Inferior parietal cortex (tissue), 1 donor: ENCODE measurements around the gene SPRR5.

Experiments
- DNase-seq: peaks from one replicate; pipeline ENCODE4 v3.0.0-alpha.2; 2016; ENCODE audit errors: extremely low spot score

The SPRR5 gene

DNA sequence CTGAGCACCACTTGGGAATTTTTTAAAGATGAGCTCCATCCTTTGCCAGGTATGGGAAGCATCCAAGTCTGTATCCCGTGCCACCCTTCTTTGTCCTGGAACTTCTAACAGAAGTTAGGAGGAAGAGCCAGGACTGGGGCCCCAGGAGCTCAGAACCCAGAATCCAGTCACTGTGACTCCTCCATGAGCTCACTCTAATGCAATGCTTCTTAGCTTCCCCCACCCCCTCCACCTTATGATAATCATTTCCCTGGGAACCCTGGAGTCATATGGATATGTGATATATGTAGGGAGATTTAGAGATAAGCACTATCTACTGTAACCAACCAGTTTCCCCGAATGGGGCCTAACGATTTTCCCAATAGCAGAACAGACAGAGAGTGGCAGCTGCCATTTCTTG, 758 bp upstream of the SPRR5 start:
- no peak for DNase-seq

DNA sequence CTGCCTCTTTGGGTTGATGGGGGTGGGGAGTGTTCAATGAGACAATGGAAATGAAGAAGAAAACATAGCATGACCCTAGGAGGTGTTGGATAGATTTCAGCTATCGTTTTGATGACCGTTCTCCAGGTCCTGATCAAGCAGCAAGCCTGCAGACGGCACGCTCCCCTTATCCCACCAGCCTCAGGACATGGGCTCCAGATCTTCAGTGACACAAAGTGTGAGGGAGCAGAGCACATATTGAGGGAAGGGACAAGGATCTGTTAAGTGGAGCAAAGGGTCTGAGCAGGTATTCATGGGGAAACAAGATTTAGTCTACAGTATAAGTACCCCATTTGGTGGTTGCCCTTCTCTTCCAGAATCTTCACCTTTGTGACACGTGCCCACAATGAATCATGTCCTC, 4.7 kb downstream of the SPRR5 start:
- DNase-seq: no peak

DNA sequence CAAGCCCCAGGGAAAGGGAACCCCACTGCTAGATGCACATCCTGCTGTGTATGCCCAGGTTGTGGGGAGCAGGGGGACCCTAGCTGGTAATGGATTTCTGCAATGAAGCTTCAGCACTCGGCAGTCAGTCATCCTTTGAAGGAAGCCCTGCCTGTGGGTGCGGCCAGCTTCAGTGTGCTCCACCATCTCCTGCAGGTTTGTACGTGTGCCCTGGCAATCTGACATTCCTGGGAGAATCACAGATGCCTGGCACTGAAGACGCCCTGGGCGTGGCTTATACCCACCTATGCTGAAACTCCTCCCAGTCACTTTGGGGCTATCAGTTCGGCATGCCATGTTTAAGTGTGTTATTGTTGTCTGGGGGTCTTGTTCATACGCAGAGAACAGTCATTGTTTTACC, 6.8 kb downstream of the SPRR5 start:
- DNase-seq: no peak

DNA sequence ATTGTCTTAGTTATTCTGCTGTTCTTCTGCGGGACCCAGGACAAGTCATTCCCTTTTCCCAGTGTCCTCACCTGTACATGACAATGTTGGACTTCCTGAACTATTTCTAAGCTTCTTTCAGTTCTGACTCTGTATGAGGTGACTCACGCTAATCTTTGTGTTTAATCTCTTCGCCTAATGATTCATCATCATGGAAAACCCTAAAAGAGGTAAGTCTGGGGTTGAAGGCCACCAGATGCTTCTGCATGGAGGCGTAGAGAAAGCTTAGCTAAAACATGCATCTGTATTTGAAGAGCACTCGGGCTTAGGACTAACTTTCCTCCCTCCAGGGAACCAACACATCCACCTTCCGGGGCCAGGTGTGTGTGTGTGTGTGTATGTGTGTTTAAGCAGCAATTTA, 7.4 kb downstream of the SPRR5 start:
- no peak for DNase-seq

DNA sequence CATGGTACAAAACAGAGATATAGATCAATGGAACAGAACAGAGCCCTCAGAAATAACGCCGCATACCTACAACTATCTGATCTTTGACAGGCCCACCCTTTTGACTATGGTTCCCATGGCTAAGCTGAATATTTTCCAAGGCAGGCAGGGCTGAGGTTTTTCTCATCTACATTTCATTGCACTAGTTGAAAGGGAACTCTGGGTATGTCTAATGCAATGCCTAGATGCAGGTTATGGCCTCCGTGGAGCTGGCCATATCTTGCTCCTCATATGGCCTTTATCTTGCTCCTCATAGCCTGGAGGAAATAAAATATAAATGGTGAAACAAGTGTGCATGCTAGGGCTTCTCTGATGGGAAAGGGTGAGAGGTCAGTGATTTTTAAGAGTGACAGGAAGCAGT, 10.6 kb downstream of the SPRR5 start:
- no peak for DNase-seq

DNA sequence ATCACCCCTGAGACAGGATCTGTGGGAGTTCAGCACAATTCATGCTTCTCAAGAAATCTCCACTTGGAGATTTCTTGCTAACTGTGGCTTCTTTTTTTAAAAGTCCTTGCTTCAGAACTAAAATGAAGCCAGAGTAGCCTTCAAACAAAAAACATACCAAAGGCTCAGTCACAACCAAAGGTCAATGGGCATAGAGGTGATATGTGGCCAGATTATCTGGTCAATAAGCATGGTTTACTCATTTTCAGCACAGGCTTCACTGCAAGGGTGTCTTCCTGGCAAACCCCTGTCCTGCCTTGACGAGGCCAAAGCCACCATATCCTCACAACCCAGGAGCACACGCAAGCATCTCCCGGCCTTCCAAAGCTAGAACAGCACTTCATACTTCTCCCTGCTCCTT, 12.3 kb downstream of the SPRR5 start:
- no peak for DNase-seq

DNA sequence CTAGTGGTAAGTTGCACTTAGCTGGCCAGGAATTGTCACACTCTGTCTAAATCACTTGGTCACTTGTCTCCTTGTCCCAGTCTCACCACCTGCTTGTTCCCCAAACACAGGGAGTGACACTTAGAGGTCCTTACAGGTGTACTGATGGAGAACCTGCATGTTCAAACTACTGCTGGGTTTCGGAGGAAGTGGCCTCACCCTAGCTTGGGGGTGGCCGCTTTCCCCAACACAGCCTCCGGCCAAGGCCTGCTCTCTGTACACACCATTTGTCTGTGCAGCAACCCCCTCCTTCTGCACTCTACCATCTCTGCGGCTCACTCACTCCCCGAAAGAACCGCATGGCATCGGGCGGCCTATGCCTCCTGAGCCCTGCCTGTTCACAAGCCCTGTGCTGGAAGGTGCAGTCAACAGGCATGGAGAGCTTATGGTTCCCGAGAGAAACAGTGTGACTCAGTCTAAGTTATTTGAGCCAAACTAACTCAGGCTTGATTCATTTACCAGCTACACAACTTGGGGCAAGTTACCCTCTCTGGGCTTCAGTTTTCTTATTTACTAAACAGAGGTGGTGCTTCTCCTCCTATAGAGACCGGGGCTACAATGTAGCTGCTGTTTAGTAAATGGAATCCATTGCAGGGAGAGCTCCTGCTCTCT, 12.9 kb downstream of the SPRR5 start:
- no peak for DNase-seq

DNA sequence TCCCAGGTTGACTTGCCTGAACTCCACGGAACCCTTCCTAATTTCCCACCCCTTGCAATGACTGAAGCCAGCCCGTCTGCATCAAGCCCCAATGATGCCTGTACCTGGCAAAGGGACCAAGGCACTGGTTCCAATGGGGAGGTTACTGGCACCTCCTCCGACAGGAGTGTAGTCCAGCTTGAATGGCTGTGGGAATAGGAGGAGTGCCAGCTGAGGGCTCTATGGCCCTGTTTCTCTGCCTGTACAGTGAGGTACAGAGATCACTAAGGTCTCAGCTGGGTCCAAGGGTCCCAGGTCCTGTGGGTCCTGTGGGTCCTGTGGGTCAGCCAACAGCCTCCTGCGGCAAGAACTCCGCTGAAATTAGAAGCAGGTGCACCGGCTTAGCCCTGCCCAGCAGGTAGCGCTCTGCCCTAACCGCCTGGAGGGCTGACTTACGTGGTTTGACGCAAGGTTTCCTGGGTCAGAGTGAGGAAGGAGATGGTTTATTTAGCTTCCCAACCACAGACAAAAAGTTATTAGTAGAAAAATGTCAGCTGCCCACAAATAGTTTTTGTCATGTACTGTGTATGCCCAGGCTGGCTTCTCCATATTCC, 13.5 kb downstream of the SPRR5 start:
- no peak for DNase-seq

DNA sequence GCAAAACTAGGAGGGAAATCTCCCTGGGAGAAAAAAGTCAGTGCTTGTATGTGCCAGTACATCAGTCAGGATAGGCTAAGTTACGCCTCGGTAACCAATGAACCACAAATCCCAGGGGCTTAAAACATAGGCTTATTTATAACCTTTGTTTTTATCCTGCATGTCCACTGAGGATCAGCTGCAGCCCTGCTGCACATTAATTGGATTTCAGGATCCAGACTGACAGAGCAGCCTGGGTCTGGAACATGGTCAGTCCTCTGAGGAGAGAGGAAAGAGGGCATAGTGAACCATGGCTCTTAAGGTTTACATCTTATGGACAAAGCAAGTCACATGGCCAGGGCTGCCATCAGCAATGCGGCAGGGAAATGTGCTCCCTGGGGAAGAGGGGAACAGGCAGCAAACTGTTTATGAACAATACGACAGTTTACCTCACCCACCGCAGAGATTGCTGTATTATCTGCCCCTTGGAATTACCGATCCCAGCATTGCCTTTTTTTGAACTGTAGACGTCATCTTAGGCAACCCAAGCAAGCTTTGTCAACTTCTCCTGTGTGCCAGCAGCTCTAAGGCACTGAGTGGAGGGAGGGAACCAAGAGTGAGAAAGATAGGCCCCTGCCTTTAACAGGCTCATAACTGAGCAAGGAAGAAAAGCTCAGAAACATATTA, 14.4 kb downstream of the SPRR5 start:
- DNase-seq: no peak

DNA sequence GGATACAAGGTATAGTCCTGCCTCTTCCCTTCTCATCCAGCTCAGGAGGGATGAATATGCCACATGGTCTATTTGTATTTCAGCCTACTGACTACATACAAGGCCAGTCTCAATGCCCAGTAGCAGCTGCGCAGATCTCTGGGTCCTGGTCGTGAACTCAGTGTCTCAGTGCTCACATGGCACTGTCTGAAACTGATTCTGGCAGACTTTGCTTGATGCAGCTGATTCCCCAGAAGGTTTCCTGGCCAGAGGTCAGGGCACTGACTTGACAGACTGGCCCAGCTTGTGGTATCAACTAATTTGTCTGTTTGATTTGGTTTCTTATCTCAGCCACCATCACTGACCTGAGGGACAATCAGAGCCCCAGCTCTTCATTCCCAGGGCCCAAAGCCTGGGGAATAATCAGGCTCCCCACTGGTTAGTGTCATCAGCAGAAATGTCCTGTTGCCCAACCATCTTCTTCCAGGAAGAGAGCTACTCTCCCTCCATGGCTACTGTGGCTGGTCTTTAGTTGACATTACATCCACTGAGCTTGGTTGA, 15.9 kb downstream of the SPRR5 start:
- DNase-seq: no peak

DNA sequence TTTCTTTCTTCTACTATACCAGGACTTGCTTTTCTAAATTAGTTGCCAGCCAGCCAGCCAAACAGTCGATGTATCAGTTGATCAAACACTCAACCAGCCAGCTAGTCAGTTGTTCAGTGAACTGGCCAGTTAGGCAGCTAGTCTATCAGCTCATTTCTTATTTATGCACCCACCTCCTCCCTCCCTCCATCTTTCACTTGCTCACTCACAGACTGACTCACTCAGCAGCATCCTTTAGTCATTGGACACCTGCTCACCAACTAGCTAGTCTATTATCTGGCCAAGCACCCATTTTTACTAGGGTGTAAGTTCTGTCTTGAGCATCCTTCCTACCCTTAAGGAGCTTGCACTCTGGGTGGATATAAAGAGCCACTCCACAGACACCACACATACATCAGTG, 17.5 kb downstream of the SPRR5 start:
- DNase-seq: no peak

DNA sequence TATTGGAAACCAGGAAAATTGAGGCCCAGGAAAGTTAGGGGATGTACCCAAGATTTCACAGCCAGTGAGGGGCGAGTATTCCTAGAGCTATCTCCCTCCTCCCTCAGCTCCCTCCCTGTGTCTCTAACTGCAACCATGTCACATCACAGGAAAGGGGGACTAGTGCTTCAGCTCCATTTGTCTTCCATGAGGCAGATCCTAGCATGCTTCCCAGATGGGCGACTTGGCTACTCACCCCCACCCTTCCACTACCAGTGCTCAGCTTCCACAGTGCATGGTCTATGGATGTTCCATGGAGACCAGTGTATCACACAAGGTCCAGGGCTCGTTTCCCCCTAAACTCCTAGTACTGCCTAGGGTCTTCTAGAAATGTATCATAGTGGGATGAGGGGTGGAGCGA, 18.8 kb downstream of the SPRR5 start:
- no peak for DNase-seq

DNA sequence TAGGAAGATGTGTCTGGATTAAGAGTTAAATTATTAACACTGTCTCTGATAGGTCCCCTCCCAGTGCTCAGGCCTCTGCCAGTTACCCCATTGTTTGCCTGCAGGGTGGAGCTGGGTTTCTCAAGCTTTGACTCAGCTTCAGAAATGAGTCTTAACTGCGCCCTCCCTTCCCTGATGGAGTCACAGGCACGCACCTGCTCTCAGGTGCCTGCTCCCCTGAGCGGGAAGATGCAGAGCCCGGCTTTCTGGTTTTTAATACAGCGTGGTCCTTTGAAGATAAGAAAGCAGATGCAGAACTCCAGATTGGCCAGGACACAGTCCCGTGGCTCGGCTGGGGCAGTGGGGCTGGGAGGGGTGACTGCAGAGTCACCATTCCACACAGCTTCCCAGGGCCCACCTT, 20.2 kb downstream of the SPRR5 start:
- DNase-seq: no peak

DNA sequence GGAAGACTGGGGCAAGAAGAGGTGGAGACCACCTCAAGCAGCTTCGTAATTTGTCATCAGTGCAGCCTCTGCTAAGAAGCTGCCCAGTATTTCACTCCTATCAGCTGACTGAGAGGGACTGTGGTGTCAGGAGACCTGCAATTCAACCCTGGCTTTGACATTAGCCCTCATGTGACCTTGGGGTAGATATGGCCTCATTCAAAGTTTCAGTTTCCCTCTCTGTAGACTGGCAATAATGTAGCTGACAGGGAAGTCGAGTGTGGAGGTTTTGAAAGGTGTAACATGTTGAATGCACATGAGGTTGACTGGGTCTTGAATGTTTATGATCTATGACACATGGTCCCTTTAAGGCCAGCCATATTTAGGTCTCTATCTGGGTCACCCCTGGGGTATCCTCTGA, 21.2 kb downstream of the SPRR5 start:
- no peak for DNase-seq

DNA sequence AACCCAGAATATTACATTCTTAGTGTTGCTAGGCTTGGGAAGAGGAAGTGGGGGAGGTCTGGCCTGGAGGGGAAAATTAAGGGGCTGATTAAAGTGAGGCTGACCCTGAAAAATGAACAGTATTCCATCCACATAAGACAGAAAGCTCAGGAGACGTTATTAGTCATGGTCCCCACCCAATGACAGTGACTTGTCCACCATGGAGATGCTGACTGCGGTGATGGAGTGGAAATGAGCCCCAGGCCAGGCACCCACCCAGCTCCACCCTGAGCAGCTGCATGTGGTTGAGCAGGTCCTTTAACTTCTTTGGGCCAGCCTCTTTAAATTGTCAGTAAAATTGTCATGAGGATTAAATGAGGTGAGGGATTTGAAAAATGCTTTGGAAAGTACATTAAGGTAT, 22.0 kb downstream of the SPRR5 start:
- DNase-seq: no peak

DNA sequence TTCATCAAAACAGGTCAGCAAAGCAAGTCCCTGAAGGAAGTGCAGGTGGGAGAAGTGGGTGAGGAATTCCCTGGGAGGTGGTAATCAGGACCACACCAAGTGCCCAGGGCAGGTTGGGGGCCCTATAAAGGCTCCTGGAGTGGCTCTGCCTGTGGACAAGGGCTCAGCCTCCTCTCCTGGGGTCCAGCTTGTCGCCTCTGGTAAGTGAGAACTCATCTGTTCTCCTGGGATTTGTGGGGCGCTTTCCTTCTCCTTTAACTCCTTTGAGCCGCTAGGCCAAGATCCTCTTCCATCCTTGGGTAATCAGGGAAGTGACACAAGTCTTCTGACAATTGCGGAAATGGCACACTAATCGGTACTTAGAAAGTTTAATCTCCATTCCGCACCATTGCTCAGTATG, 23.5 kb downstream of the SPRR5 start, which contains the start of gene SPRR4:
Gene SPRR4 (plus strand): TSS at position 154 of the 400 bp plus-strand sequence. CDS start 1,243 bp downstream, outside the sequence.
- no peak for DNase-seq

DNA sequence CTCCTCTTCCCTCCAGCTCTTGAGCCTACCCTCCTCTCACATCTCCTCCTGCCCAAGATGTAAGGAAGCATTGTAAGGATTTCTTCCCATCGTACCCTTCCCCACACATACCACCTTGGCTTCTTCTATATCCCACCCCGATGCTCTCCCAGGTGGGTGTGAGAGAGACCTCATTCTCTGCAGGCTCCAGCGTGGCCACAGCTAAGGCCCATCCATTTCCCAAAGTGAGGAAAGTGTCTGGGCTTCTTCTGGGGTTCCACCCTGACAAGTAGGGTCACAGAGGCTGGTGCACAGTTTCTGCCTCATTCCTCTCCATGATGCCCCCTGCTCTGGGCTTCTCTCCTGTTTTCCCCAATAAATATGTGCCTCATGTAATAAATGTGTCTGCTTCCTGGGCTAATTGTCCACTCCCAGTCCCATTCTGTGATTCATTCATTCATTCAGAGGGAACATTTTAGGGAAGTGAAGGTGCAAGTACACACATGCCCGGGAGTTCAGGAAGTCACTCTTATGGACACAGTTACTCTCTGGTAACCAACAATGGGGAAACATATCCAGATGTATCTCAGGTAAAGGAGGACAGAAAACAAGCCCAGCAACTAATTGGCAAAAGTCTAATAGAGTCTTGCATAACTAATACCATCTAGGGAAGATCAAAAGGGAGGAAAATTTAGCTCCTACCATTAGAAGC, 25.3 kb downstream of the SPRR5 start:
- no peak for DNase-seq

DNA sequence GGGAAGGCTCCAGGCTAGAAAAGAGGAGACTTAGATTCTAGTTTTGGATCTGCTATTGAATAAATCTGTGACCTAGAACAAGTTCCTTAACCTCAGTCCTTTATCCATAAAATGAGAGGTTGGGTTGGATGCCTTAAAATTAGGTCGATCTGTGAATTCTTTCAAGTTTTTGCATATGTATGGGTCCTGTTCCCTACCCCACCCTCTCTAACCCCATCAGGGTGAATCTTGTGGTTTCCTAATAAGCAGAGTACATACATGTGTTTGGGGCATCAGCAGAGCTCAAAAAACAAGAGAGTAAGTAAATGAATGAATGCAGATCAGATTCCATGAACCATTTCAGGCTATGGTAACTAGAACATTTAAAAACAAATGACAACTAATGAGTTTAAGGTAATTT, 29.7 kb downstream of the SPRR5 start:
- no peak for DNase-seq

DNA sequence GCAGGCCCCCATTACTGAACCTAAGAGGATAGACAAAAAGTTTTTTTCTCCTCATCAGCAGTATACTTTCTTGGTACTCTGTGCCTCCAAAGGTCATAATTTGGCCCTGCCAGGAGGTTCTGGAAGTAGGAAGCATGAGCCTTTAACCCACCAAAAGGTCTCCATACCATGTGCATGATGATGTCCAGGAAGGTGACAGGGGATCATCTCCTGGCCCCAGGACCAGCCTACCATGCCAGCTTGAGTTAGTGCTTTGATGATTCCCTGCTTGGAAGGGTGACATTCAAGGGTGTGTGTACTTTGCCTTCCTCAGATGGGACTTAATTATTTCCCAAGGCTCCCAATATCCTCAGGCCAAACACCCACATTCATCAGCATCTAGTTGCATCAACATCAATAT, 30.6 kb downstream of the SPRR5 start:
- DNase-seq: no peak

DNA sequence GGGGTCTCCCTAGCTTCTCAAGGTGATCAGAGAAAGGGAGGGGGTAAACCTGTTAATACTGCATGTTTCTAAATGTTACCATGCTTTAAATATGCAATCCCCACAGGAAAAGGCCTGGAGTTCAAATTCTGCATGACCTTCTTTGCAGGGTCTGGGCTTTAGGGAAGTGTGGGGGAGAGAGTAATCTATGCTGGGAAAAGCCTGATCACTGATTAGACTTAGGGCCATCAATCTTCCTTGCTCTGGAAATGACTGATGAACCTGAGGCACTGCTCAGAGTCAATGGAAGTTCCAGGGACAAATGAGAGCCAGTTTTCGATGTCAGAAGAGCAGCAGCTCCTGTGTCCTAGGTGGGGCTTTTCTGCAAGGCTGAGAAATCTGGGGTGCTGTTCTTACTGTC, 33.7 kb downstream of the SPRR5 start:
- DNase-seq: no peak

DNA sequence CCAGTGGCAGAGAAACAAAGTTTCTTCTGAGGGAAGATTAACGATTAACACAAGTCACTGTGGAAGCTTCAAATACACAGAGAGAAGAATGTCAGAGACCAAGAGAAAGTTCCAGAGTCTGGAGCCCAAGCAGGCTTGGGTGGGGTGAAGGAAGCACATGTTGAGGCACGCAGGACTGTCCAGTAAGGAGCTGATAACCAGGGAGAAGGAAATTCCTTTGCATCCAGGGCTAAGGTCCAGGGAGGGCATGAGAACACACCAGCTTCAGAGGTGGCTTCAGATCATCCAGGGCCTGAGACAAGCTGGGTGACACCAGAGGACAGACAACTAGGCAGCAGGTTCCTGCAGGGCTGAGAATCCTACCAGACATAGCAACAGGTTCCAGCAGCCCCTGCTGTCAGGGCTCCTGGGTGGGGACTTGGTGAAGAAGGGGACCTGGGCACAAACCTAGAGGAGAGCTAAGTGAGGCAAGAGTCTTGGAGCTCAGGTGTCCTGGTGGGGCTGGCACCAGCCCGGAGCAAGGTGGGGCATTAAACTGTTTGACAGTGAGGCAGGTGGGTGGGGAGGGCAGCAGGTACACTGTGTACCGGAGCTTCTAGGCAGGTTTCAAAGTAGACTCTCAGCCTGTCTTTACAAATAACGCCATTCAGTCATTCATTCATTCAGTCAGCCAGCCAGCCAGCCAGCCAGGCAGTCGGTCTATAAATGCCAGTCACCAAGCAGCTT, 34.3 kb downstream of the SPRR5 start:
- DNase-seq: no peak

DNA sequence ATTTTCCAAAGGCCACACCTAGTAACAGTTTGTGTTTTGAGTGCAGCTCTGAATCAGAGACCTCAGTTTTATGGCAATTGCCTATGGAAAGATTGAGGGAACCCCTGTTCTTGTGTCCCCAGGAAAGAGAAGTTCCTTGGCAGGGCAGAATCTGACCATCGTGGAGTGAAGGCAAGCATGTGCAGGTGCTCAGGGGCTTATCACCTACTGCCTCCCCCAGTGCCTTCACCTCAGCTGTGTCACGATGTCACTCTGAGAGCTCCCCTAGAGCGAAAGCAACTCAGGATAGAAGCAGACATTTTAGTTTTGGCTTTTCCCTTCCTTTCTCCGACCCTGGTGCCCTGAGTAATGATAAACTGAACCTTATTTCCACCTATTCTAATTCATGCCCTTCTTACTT, 35.1 kb downstream of the SPRR5 start:
- no peak for DNase-seq
